ENCODE measurements around the gene TOX2. TPM values are rescaled to one million over a fixed set of nuclear protein-coding genes. Genes with fewer than 3 reads are reported as not detected.

The TOX2 gene
- total and polyA plus RNA-seq, 2 of the 8 experiments (the other 6 are each of a cell fraction or from before 2014, with no cell fraction given), result 1.8 to 3.4 TPM

DNA sequence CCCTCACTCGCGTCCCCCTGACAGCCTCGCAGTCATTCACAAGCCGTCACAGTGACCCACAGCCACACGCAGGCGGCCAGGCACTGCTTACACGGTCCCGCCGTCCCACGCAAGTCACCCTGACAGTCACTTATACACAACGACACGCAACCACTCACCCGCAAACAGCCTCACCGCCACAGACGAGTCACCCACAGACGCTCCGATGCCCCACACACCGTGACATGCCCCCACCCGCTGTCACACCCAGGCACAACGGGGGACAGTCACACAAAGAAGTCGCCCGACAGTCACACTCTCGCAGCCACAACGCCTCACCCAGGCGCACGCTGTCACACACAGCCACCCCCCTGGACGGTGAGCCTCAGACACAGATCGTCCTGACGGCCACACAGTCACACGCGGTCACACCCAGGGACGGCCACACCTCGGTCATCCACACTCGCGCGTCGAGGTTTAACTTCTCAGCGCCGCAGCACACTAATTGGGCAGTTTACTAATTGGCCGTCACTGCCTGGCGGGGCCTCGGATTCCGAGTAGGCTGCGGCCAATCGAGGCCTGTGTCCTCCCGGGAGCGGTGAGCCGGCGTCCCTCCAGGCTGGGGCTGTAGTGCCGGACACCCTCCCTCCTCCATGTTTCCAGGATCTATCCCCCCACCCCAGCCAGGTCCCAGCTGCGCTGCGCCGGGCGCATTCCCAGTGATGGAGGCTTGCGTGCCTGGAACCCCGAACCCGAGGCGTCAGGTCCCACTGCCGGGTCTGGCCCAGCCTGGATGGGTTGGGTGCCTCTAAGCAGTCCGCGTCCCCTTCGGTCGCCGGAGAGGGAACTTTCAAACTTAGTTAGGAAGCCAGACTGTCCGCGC, 790 bp downstream of the TOX2 start:
- H3K4ac ChIP-seq (replicated peaks; ENCODE audit: insufficient read length, low read depth, low read length), result peak overlapping the region; percentile 23
- peaks cover 15% of the 10 kb centered on the region; the same call in 1 of the 2 replicates for H3K23me2 ChIP-seq (ENCODE audit: low read depth, low read length)
- H3K14ac ChIP-seq (ENCODE audit: insufficient read length), result no peak overlapping the region
- no peaks in the 10 kb centered on the region for H3K79me1 ChIP-seq (ENCODE audit: low read depth, low read length)
- H4K8ac ChIP-seq (ENCODE audit: extremely low read depth, insufficient read depth, low read length), result peak overlapping the region; percentile 82
- ChIA-PET POLR2A (ENCODE audit: partially characterized antibody) (no interaction called here), CTCF (ENCODE audit: partially characterized antibody) (no interaction called here)
- H3K9ac ChIP-seq (replicated peaks in 1 of 4; ENCODE audit: extremely low read depth in 1 of 4, low read depth in 3 of 4, low read length in 3 of 4), result no peak overlapping the region
- peaks cover 9 to 34% (median 29%) of the 10 kb centered on the region in 4 experiments for H3K27me3 ChIP-seq (replicated peaks in 1 of 4; ENCODE audit: control insufficient read depth in 3 of 4, extremely low read depth in 1 of 4, insufficient read depth in 3 of 4, low read length in 3 of 4)
- H3K9me3 ChIP-seq (ENCODE audit: insufficient read depth in 2 of 2, low read depth in 1 of 2, low read length in 1 of 2), result no peaks in the 10 kb centered on the region
- peak overlapping the region; percentile 92; the same call in 1 of the 2 replicates for H2BK15ac ChIP-seq (ENCODE audit: low read length)
- H4K91ac ChIP-seq (replicated peaks; ENCODE audit: insufficient read length, low read length), result no peak overlapping the region
- H2BK5ac ChIP-seq (ENCODE audit: low read depth, low read length), result no peak overlapping the region
- peak overlapping the region; percentile 60; the same call in 1 of the 2 replicates for H2BK12ac ChIP-seq (ENCODE audit: low read depth, low read length)
- H3K36me3 ChIP-seq (ENCODE audit: control insufficient read depth in 2 of 4, insufficient read depth in 4 of 4, low read length in 3 of 4), result no peaks in the 10 kb centered on the region
- no peak overlapping the region for H2AK5ac ChIP-seq (ENCODE audit: low read depth, low read length)
- H4K20me1 ChIP-seq (replicated peaks in 1 of 2; ENCODE audit: control insufficient read depth in 1 of 2, insufficient read depth in 2 of 2, low read length in 2 of 2), result peaks cover 0 to 8% of the 10 kb centered on the region in 2 experiments
- no peak overlapping the region for H2BK20ac ChIP-seq (ENCODE audit: low read length)
- H3K4me3 ChIP-seq (ENCODE audit: extremely low read depth in 1 of 4, insufficient read depth in 2 of 4, low read depth in 3 of 4, low read length in 4 of 4), result peak overlapping the region; percentile 40 to 59 (median 48)
- no peak overlapping the region for H3K18ac ChIP-seq (ENCODE audit: extremely low read depth, low read length)
- DNase-seq (ENCODE audit: low read depth in 1 of 2, low spot score in 2 of 2) (peak in 1 of 2 experiments; percentile 78), FAIRE-seq (no peak)
- H2AFZ ChIP-seq (ENCODE audit: low read length), result peak overlapping the region; percentile 6; the same call in 1 of the 2 replicates
- peak overlapping the region; percentile 84 to 89 for H3K4me2 ChIP-seq (ENCODE audit: insufficient read depth in 1 of 2, low read depth in 2 of 2, low read length in 2 of 2)
- no peak overlapping the region for H3K23ac ChIP-seq (ENCODE audit: insufficient read length)
- H3K4me1 ChIP-seq (replicated peaks in 1 of 4; ENCODE audit: control insufficient read depth in 3 of 4, insufficient read depth in 4 of 4, low read length in 3 of 4), result peaks cover 0 to 21% (median 6%) of the 10 kb centered on the region in 4 experiments; a peak in 5 of 7 replicates
- no peak overlapping the region for H3K56ac ChIP-seq (replicated peaks; ENCODE audit: insufficient read length, low read depth, low read length)
- no peaks in the 10 kb centered on the region for H3K79me2 ChIP-seq (ENCODE audit: control insufficient read depth in 1 of 2, insufficient read depth in 2 of 2, low read length in 2 of 2)
- WGBS, 2 experiments (ENCODE audit: extremely low coverage in 1 of 2, insufficient coverage in 1 of 2, insufficient read length in 1 of 2, insufficient replicate concordance in 2 of 2, low coverage in 1 of 2, low lambda C conversion rate in 2 of 2, missing lambda C conversion rate in 1 of 2), result 8% methylated on average over 61 of the region's 66 CpGs; no CpG with 5 or more reads in 1 of the 2 experiments
- no peak overlapping the region for H4K5ac ChIP-seq (ENCODE audit: insufficient read length, low read depth, low read length)
- H2BK120ac ChIP-seq (replicated peaks; ENCODE audit: low read depth, low read length), result no peak overlapping the region
- H3K27ac ChIP-seq (ENCODE audit: low read depth, low read length), result no peak overlapping the region
- TF ChIP-seq SP2 (IDR thresholded peaks at IDR 0.05; ENCODE audit: low read length) (no peak), JUN (IDR thresholded peaks at IDR 0.05; ENCODE audit: low read depth, low read length) (no peak), RNF2 (IDR thresholded peaks at IDR 0.05; ENCODE audit: borderline replicate concordance, low read depth, low read length, missing control alignments, poor library complexity, severe bottlenecking) (peak; percentile 54), EZH2 (IDR thresholded peaks at IDR 0.05; ENCODE audit: low read depth, low read length, severe bottlenecking) (peak; percentile 86), BACH1 (IDR thresholded peaks at IDR 0.05; ENCODE audit: low read length) (peak; percentile 35; the same call in 1 of the 2 replicates), KDM1A (IDR thresholded peaks at IDR 0.05; ENCODE audit: borderline replicate concordance, low read length) (peak; percentile 4; the same call in 1 of the 2 replicates), SUZ12 (IDR thresholded peaks at IDR 0.05; ENCODE audit: low read length) (peak; percentile 92), MAX (IDR thresholded peaks at IDR 0.05) (peak; percentile 43; the same call in 1 of the 2 replicates), GABPA (IDR thresholded peaks at IDR 0.05; ENCODE audit: borderline replicate concordance, insufficient read depth, low read length) (no peak), ASH2L (IDR thresholded peaks at IDR 0.05; ENCODE audit: low read length) (peak; percentile 48), KDM4A (IDR thresholded peaks at IDR 0.05; ENCODE audit: low read depth, low read length, severe bottlenecking) (peak; percentile 26)

Data from H1 (cell line).